ENCODE data around the gene SPDYE4.
A peak's percentile ranks its signal among the peaks of the same experiment; 100 is the strongest.

SPDYE4 gene

DNA sequence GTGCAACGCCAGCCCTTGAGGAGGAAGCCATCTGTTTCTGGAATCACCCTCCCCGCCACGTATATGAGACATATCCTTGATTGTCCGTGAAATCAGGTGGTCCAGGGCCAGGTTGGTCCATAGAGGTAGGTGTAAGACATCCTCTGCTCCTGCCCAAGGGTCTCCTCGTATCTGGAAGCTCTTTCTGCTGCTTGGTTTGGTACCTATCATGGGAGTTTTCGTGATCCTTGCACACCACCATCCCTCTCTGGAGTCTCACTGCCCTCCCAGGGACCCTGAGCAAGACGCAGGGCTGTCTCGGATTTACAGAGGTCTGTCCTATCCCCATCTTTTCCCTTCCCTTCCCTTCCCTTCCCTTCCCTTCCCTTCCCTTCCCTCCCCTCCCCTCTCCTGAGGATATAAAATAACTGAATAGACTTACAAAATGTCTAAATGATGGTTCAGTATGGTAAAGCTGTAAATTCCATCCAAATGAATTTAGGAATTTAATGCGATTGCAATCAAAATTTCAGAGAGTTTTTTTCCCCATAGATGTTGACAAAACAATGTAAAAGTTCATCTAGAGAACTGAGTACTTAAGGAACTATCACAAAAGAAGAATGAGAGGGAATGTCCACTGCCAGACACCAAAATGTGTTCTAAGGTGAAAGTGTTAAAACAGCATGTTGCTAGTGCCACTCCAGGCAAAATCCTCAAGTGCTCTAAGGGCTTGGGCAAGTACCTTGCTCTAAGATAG is 11.7 kb downstream of the SPDYE4 start:
- TF ChIP-seq, protein P1, sequence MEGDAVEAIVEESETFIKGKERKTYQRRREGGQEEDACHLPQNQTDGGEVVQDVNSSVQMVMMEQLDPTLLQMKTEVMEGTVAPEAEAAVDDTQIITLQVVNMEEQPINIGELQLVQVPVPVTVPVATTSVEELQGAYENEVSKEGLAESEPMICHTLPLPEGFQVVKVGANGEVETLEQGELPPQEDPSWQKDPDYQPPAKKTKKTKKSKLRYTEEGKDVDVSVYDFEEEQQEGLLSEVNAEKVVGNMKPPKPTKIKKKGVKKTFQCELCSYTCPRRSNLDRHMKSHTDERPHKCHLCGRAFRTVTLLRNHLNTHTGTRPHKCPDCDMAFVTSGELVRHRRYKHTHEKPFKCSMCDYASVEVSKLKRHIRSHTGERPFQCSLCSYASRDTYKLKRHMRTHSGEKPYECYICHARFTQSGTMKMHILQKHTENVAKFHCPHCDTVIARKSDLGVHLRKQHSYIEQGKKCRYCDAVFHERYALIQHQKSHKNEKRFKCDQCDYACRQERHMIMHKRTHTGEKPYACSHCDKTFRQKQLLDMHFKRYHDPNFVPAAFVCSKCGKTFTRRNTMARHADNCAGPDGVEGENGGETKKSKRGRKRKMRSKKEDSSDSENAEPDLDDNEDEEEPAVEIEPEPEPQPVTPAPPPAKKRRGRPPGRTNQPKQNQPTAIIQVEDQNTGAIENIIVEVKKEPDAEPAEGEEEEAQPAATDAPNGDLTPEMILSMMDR (IDR thresholded peaks at IDR 0.05) = no peak
- Histone ChIP-seq H3K4me3 (ENCODE audit: low read depth, low read length) (no peak overlapping the region), H3K9me3 (ENCODE audit: control insufficient read depth, low read length) (no peaks in the 10 kb centered on the region), H3K27ac (no peak overlapping the region), H3K27me3 (ENCODE audit: control insufficient read depth, insufficient read depth, low read length) (no peaks in the 10 kb centered on the region), H2AFZ (peak overlapping the region; percentile 84), H3K79me2 (no peaks in the 10 kb centered on the region), H3K4me2 (ENCODE audit: low read length) (peak overlapping the region; percentile 88), H3K36me3 (ENCODE audit: control insufficient read depth, insufficient read depth, low read length) (no peaks in the 10 kb centered on the region), H3K4me1 (no peaks in the 10 kb centered on the region), H3K9ac (no peak overlapping the region)

DNA sequence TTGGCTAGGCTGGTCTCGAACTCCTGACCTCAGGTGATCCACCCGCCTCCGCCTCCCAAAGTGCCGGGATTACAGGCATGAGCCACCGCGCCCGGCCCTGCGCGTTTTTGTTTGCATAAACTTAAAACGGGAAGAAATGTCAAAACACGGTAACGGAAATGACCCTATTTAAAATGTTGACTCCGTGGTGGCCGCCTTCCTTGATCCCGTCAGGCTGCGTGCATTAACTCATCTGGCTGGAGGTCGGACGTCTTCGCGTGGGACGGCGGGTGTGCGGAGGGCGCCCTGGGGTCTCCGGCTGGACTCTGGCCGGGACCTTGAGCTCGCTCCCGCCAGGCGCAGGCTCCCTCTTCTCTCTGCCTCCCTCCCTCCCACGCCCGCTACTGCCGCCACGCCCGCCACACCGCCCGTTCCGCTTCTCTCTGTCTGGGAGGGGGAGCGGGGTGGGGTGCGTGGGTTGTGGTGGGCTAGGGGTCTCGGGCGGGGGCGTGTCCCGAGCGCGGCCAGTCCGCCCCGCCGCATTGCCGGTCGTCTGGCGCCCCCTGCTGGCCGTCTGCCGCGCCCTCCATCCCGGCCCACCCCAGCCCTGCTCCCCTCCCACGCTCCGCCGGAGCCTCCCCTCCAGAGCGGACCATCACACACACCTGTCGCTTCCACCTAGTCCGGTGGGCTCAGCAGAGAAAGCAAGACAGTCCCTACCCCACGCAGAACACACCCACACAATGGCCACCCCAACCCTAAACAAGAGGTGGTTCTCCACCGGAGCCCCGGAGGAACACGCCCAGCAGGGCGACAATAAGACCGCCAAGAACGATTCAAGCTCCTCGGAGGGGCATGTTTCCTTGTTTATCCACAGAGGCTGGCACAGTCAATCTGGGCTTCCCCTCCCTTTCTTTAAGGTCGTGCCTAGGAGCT is 12.5 kb downstream of the SPDYE4 start:
- Histone ChIP-seq H3K36me3 (ENCODE audit: control insufficient read depth, insufficient read depth, low read length) (no peaks in the 10 kb centered on the region), H3K9ac (no peak overlapping the region), H3K4me2 (ENCODE audit: low read length) (peak overlapping the region; percentile 88), H3K27ac (no peak overlapping the region), H3K27me3 (ENCODE audit: control insufficient read depth, insufficient read depth, low read length) (no peaks in the 10 kb centered on the region), H3K9me3 (ENCODE audit: control insufficient read depth, low read length) (no peaks in the 10 kb centered on the region), H3K4me3 (ENCODE audit: low read depth, low read length) (peak overlapping the region; percentile 28), H3K79me2 (no peaks in the 10 kb centered on the region), H3K4me1 (no peaks in the 10 kb centered on the region), H2AFZ (peak overlapping the region; percentile 84)
- TF ChIP-seq, protein P1 (IDR thresholded peaks at IDR 0.05) = peak; percentile 89

DNA sequence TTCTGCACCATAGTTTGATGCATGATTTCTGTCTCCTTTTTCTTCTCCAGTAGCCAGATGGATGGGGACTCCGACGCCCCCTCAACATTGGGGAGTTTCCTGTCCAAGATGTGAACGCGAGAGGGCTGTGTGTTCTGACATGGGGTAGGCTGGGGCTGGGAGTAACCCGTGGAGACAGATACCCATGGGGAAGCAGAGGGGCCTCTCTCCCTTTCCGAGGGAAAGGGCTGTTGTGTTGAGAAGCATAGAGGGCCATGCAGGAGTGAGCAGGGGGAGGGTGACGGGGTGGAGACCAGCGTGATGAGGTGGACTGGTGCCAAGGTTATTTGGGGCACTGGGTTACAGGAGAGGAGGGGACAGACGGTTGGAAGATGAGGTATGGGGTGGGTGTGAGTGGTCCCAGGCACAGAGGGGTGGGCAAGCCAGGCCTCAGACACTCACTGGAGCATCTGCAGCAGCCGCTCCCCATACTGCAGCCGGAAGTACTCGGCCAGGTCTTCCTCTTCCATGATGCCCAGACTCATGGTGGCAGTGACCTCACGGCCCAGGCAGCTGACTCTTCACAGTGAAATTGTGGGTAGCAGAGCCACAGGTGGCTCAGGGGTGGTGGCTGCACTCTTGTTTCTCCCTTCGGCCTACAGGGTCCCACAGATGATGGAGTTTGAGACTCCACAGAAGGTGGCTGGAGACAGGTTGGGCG is 14.1 kb downstream of the SPDYE4 start:
- no peak overlapping the region for H2AFZ ChIP-seq
- H3K9ac ChIP-seq = no peak overlapping the region
- no peaks in the 10 kb centered on the region for H3K9me3 ChIP-seq (ENCODE audit: control insufficient read depth, low read length)
- H3K4me1 ChIP-seq = no peaks in the 10 kb centered on the region
- H3K27me3 ChIP-seq (ENCODE audit: control insufficient read depth, insufficient read depth, low read length) = no peaks in the 10 kb centered on the region
- no peak overlapping the region for H3K27ac ChIP-seq
- TF ChIP-seq, protein P1 (IDR thresholded peaks at IDR 0.05) = no peak
- no peak overlapping the region for H3K4me3 ChIP-seq (ENCODE audit: low read depth, low read length)
- no peaks in the 10 kb centered on the region for H3K79me2 ChIP-seq
- H3K4me2 ChIP-seq (ENCODE audit: low read length) = no peak overlapping the region
- H3K36me3 ChIP-seq (ENCODE audit: control insufficient read depth, insufficient read depth, low read length) = no peaks in the 10 kb centered on the region

DNA sequence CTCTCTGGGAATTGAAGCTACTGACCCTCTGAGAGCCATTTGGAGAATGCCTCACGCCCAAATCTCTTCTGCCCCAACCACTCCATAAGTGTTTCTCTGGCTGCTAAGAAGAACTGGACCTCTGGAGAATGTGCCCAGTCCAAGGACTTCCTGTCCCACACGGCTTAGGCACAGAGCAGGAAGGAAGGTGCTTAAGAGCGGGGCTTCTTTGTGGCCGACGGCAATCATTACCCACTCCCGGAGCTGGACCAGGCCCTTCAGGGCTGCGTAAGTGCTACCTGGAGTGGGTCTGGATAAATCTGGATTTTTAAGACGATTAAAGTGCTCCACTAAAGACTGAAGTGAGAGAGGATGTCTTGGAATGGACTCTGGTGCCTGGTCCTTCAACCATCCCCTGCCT is 15.5 kb downstream of the SPDYE4 start:
- Histone ChIP-seq H3K4me2 (ENCODE audit: low read length) (no peak overlapping the region), H3K27me3 (ENCODE audit: control insufficient read depth, insufficient read depth, low read length) (no peaks in the 10 kb centered on the region), H3K9me3 (ENCODE audit: control insufficient read depth, low read length) (no peaks in the 10 kb centered on the region), H3K36me3 (ENCODE audit: control insufficient read depth, insufficient read depth, low read length) (no peaks in the 10 kb centered on the region), H3K9ac (no peak overlapping the region), H3K27ac (no peak overlapping the region), H3K4me1 (no peaks in the 10 kb centered on the region), H3K4me3 (ENCODE audit: low read depth, low read length) (no peak overlapping the region), H3K79me2 (no peaks in the 10 kb centered on the region), H2AFZ (no peak overlapping the region)
- TF ChIP-seq, protein P1 (IDR thresholded peaks at IDR 0.05) = no peak

All from parathyroid adenoma (tissue), 2 donors.